SK-N-SH (cell line): ENCODE data around the gene KLHDC3. TPM values are rescaled to one million over a fixed set of nuclear protein-coding genes. Genes with fewer than 3 reads are reported as not detected.
A peak's percentile ranks its signal among the peaks of the same experiment; 100 is the strongest.

Experiments used
- CTCF ChIA-PET: fragments of 300-600, 350-600 bp; formaldehyde crosslinking; extraction: SDS; loops from one replicate; lab custom pipeline; 2021; lab: Yijun Ruan, JAX
- POLR2A ChIA-PET: fragments of 350-600 bp; sonication (Branson Sonifier 250); formaldehyde crosslinking; extraction: SDS; loops from one replicate; lab custom pipeline; 2020; ENCODE audit warnings: antibody characterized with exemption, inconsistent platforms; lab: Yijun Ruan, JAX
- DNase-seq: peaks from one replicate; pipeline ENCODE4 v3.0.0; 2012
- H2AFZ ChIP-seq: fragments of 200-600 bp; sonication (generic); 2 replicates; pipeline ENCODE4 v1.8.1; 2016; ENCODE audit warnings: antibody characterized with exemption, mild to moderate bottlenecking, low read depth
- H3F3A ChIP-seq: fragments of 200-600 bp; sonication (generic); replicated peaks from 2 replicates; pipeline ENCODE3; 2016; ENCODE audit warnings: antibody characterized with exemption, mild to moderate bottlenecking; ENCODE audit not compliant: insufficient read depth
- H3K27ac ChIP-seq, 2 experiments: fragments of 200-500 bp in 1 of 2; fragments of 200-600 bp in 1 of 2; sonication (Bioruptor generic) in 1 of 2; sonication (generic), shearing (Covaris generic) in 1 of 2; 2 replicates each; pipeline versions ENCODE4 v1.5.1 to v1.6.1; 2014 to 2016; ENCODE audit warnings: low read depth in 2 of 2, inconsistent platforms in 1 of 2, low read length in 1 of 2, mild to moderate bottlenecking in 1 of 2, mixed read lengths in 1 of 2
- H3K27me3 ChIP-seq: fragments of 200-600 bp; sonication (generic), shearing (Covaris generic); 2 replicates; pipeline ENCODE4 v1.6.1; 2016; ENCODE audit warnings: mixed run types; ENCODE audit not compliant: insufficient read depth
- H3K36me3 ChIP-seq, 2 experiments: fragments of 200-500 bp in 1 of 2; fragments of 200-600 bp in 1 of 2; sonication (Bioruptor generic) in 1 of 2; sonication (generic) in 1 of 2; replicated peaks in 1 of 2; 2 replicates each; pipeline versions ENCODE3 to v1.5.1; 2014 to 2016; ENCODE audit warnings: low read length in 1 of 2, mild to moderate bottlenecking in 1 of 2; ENCODE audit not compliant: insufficient read depth in 2 of 2, control insufficient read depth in 1 of 2
- H3K4me1 ChIP-seq, 2 experiments: fragments of 200-500 bp in 1 of 2; fragments of 200-600 bp in 1 of 2; sonication (Bioruptor generic) in 1 of 2; sonication (generic), shearing (Covaris generic) in 1 of 2; 2 replicates each; pipeline versions ENCODE4 v1.5.1 to v1.6.1; 2014 to 2016; ENCODE audit warnings: low read depth in 1 of 2, low read length in 1 of 2, mixed run types in 1 of 2; ENCODE audit not compliant: insufficient read depth in 2 of 2, control insufficient read depth in 1 of 2
- H3K4me2 ChIP-seq: fragments of 200-600 bp; sonication (generic), shearing (Covaris generic); 2 replicates; pipeline ENCODE4 v1.6.1; 2017; ENCODE audit warnings: mixed run types
- H3K4me3 ChIP-seq, 2 experiments: fragments of 200-500 bp in 1 of 2; fragments of 200-600 bp in 1 of 2; sonication (Bioruptor generic) in 1 of 2; sonication (generic), shearing (Covaris generic) in 1 of 2; 2 replicates each; pipeline versions ENCODE4 v1.5.1 to v1.8.1; 2014 to 2016; ENCODE audit warnings: low read depth in 2 of 2, inconsistent platforms in 1 of 2, low read length in 1 of 2, mild to moderate bottlenecking in 1 of 2, mixed read lengths in 1 of 2, moderate library complexity in 1 of 2
- H3K79me2 ChIP-seq: fragments of 200-600 bp; sonication (generic); 2 replicates; pipeline ENCODE4 v1.8.1; 2017; ENCODE audit warnings: mild to moderate bottlenecking; ENCODE audit not compliant: insufficient read depth
- H3K9ac ChIP-seq: fragments of 200-600 bp; sonication (generic); 2 replicates; pipeline ENCODE4 v1.6.1; 2017; ENCODE audit warnings: mixed run types
- H3K9me2 ChIP-seq: fragments of 200-600 bp; sonication (generic); 2 replicates; pipeline ENCODE4 v1.6.1; 2017; ENCODE audit warnings: mixed run types
- H3K9me3 ChIP-seq: fragments of 200-600 bp; sonication (generic); 2 replicates; pipeline ENCODE4 v1.6.1; 2017; ENCODE audit warnings: mixed run types, mild to moderate bottlenecking, moderate library complexity
- H4K20me1 ChIP-seq: fragments of 200-600 bp; sonication (generic); 2 replicates; pipeline ENCODE4 v1.6.1; 2017; ENCODE audit warnings: mild to moderate bottlenecking, mixed run types; ENCODE audit not compliant: insufficient read depth
- EZH2phosphoT487 ChIP-seq: fragments of 200-600 bp; sonication (generic); IDR thresholded peaks from 2 replicates; pipeline ENCODE4 v1.6.1; 2017; ENCODE audit warnings: low read depth, mixed run types, mild to moderate bottlenecking, antibody characterized with exemption, moderate library complexity, borderline replicate concordance
- FOSL2 ChIP-seq: IDR thresholded peaks from 2 replicates; pipeline ENCODE4 v1.4.0; 2012; ENCODE audit warnings: low read depth, mild to moderate bottlenecking, moderate library complexity, borderline replicate concordance
- FOXJ3 ChIP-seq: sonication (generic); formaldehyde crosslinking; IDR thresholded peaks from 2 replicates; pipeline ENCODE4 v1.5.1; 2020; ENCODE audit warnings: mild to moderate bottlenecking, missing genetic modification reagents
- FOXM1 ChIP-seq: IDR thresholded peaks from 2 replicates; pipeline ENCODE4 v1.4.0; 2012; ENCODE audit warnings: low read depth, mild to moderate bottlenecking
- GABPA ChIP-seq: IDR thresholded peaks from 2 replicates; pipeline ENCODE4 v1.4.0; 2012; ENCODE audit warnings: low read depth, mild to moderate bottlenecking
- GATA2 ChIP-seq: sonication (generic); formaldehyde crosslinking; IDR thresholded peaks from 2 replicates; pipeline ENCODE4 v1.5.0; 2020; ENCODE audit warnings: mild to moderate bottlenecking, missing genetic modification reagents
- MXI1 ChIP-seq: IDR thresholded peaks from 2 replicates; pipeline ENCODE4 v1.6.1; 2012; ENCODE audit warnings: mild to moderate bottlenecking, low read depth, low read length, improper control_type of control experiment
- NFIC ChIP-seq: IDR thresholded peaks from 2 replicates; pipeline ENCODE4 v1.4.0; 2012; ENCODE audit warnings: borderline replicate concordance
- RFX5 ChIP-seq: IDR thresholded peaks from 2 replicates; pipeline ENCODE4 v1.6.1; 2012; ENCODE audit warnings: mild to moderate bottlenecking, improper control_type of control experiment, low read length
- SIN3A ChIP-seq: IDR thresholded peaks from 2 replicates; pipeline ENCODE4 v1.6.1; 2012; ENCODE audit warnings: low read depth, mild to moderate bottlenecking, low read length, moderate library complexity, borderline replicate concordance
- TCF12 ChIP-seq: IDR thresholded peaks from 2 replicates; pipeline ENCODE4 v1.4.0; 2012
- TEAD4 ChIP-seq: IDR thresholded peaks from 2 replicates; pipeline ENCODE4 v1.4.0; 2012; ENCODE audit warnings: mild to moderate bottlenecking, borderline replicate concordance; ENCODE audit not compliant: insufficient read depth
- USF2 ChIP-seq: fragments of 150-350 bp; IDR thresholded peaks from 2 replicates; pipeline ENCODE4 v1.6.1; 2017; ENCODE audit warnings: antibody characterized with exemption, low read length, low read depth, borderline replicate concordance
- YY1 ChIP-seq: IDR thresholded peaks from 2 replicates; pipeline ENCODE4 v1.4.0; 2012; ENCODE audit warnings: low read depth, mild to moderate bottlenecking
- WGBS: methylation state at CpG from one replicate; pipeline ENCODE4 v1.1.6; 2017; ENCODE audit warnings: low lambda C conversion rate; 5-methylcytosine and 5-hydroxymethylcytosine counted together
- polyA plus RNA-seq, 3 experiments: library from polyadenylated mRNA; depleted of rRNA; stranded (reverse); fragments of >200 nt; gene quantifications; 2 replicates each; pipeline ENCODE4 v1.2.3, GENCODE V29; 2012
- TF ChIP-seq, protein P1 (sequence below): IDR thresholded peaks from 2 replicates; pipeline ENCODE4 v1.4.0; 2012; ENCODE audit warnings: low read depth, borderline replicate concordance
- TF ChIP-seq, protein P2 (sequence below): fragments of 150-350 bp; IDR thresholded peaks from 2 replicates; pipeline ENCODE4 v1.6.1; 2016; ENCODE audit warnings: mild to moderate bottlenecking, low read depth, low read length
- TF ChIP-seq, protein P3 (sequence below): IDR thresholded peaks from 2 replicates; pipeline ENCODE4 v1.4.0; 2012; ENCODE audit warnings: low read depth, borderline replicate concordance
- TF ChIP-seq, protein P4 (sequence below): fragments of 200-600 bp; sonication (generic); IDR thresholded peaks from 2 replicates; pipeline ENCODE4 v1.6.1; 2017; ENCODE audit warnings: antibody characterized with exemption, mild to moderate bottlenecking, moderate library complexity

KLHDC3 gene
- polyA plus RNA-seq, 1 of the 3 experiments (the other 2 are of a cell fraction), result 74.1 TPM

GRCh38 chr6:42984924-42985475 lies 29.0 kb upstream of the KLHDC3 start:
- no peaks in the 10 kb centered on the region for H4K20me1 ChIP-seq
- peak overlapping the region; percentile 69 to 70 for H3K4me3 ChIP-seq
- TF ChIP-seq FOXJ3 (CRISPR knock-in tag), result no peak
- TF ChIP-seq, all 33 proteins: peak for 0
- peaks cover 17 to 20% of the 10 kb centered on the region in 2 experiments; a peak in 3 of 4 replicates for H3K4me1 ChIP-seq
- peak overlapping the region; percentile 79 for H3K9ac ChIP-seq
- H3K9me2 ChIP-seq, result no peaks in the 10 kb centered on the region
- H3F3A ChIP-seq, result peaks cover 3% of the 10 kb centered on the region
- peak overlapping the region; percentile 34 to 73; a peak in 2 of 4 replicates for H3K27ac ChIP-seq
- H3K9me3 ChIP-seq, result no peaks in the 10 kb centered on the region
- ChIA-PET POLR2A (interaction anchor here (0.7 to 1.8 kb wide), 4 partner anchors 9 to 159 kb away, joined by 3 to 14 read pairs (median 4); partner anchors contain the start of gene CNPY3), CTCF (interaction anchor here (0.6 to 1.6 kb wide), 4 partner anchors 24 to 447 kb away, joined by 3 to 4 read pairs (median 3); no protein-coding TSS in a partner anchor)
- no peak for DNase-seq
- peaks cover 10 to 12% of the 10 kb centered on the region in 2 experiments for H3K36me3 ChIP-seq
- peak overlapping the region; percentile 71 for H3K4me2 ChIP-seq
- H2AFZ ChIP-seq, result no peak overlapping the region
- H3K79me2 ChIP-seq, result peaks cover 37% of the 10 kb centered on the region
- WGBS, result 20% methylated on average over 12 of the region's 13 CpGs
- H3K27me3 ChIP-seq, result no peaks in the 10 kb centered on the region

- no peaks in the 10 kb centered on the region for H4K20me1 ChIP-seq
- H3K4me3 ChIP-seq, result no peak overlapping the region
- H3K27ac ChIP-seq, result no peak overlapping the region
- H3K4me1 ChIP-seq, result peaks cover 17 to 20% of the 10 kb centered on the region in 2 experiments; a peak in 3 of 4 replicates
- CTCF ChIA-PET, result interaction anchor here (0.7 to 1.3 kb wide), 5 partner anchors 9 to 87 kb away, joined by 3 read pairs; no protein-coding TSS in a partner anchor
- peaks cover 19 to 24% of the 10 kb centered on the region in 2 experiments for H3K36me3 ChIP-seq
- no peaks in the 10 kb centered on the region for H3F3A ChIP-seq
- TF ChIP-seq MXI1 (no peak), TEAD4 (no peak), NFIC (no peak), FOSL2 (no peak), TCF12 (no peak), GABPA (no peak), FOXM1 (no peak), GATA2 (no peak), USF2 (no peak), YY1 (no peak), RFX5 (no peak), SIN3A (no peak), EZH2phosphoT487 (no peak)
- TF ChIP-seq, protein P1, sequence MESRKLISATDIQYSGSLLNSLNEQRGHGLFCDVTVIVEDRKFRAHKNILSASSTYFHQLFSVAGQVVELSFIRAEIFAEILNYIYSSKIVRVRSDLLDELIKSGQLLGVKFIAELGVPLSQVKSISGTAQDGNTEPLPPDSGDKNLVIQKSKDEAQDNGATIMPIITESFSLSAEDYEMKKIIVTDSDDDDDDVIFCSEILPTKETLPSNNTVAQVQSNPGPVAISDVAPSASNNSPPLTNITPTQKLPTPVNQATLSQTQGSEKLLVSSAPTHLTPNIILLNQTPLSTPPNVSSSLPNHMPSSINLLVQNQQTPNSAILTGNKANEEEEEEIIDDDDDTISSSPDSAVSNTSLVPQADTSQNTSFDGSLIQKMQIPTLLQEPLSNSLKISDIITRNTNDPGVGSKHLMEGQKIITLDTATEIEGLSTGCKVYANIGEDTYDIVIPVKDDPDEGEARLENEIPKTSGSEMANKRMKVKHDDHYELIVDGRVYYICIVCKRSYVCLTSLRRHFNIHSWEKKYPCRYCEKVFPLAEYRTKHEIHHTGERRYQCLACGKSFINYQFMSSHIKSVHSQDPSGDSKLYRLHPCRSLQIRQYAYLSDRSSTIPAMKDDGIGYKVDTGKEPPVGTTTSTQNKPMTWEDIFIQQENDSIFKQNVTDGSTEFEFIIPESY, result no peak
- TF ChIP-seq, protein P2, sequence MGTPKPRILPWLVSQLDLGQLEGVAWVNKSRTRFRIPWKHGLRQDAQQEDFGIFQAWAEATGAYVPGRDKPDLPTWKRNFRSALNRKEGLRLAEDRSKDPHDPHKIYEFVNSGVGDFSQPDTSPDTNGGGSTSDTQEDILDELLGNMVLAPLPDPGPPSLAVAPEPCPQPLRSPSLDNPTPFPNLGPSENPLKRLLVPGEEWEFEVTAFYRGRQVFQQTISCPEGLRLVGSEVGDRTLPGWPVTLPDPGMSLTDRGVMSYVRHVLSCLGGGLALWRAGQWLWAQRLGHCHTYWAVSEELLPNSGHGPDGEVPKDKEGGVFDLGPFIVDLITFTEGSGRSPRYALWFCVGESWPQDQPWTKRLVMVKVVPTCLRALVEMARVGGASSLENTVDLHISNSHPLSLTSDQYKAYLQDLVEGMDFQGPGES, result no peak
- TF ChIP-seq, protein P3, sequence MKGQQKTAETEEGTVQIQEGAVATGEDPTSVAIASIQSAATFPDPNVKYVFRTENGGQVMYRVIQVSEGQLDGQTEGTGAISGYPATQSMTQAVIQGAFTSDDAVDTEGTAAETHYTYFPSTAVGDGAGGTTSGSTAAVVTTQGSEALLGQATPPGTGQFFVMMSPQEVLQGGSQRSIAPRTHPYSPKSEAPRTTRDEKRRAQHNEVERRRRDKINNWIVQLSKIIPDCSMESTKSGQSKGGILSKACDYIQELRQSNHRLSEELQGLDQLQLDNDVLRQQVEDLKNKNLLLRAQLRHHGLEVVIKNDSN, result no peak
- TF ChIP-seq, protein P4, sequence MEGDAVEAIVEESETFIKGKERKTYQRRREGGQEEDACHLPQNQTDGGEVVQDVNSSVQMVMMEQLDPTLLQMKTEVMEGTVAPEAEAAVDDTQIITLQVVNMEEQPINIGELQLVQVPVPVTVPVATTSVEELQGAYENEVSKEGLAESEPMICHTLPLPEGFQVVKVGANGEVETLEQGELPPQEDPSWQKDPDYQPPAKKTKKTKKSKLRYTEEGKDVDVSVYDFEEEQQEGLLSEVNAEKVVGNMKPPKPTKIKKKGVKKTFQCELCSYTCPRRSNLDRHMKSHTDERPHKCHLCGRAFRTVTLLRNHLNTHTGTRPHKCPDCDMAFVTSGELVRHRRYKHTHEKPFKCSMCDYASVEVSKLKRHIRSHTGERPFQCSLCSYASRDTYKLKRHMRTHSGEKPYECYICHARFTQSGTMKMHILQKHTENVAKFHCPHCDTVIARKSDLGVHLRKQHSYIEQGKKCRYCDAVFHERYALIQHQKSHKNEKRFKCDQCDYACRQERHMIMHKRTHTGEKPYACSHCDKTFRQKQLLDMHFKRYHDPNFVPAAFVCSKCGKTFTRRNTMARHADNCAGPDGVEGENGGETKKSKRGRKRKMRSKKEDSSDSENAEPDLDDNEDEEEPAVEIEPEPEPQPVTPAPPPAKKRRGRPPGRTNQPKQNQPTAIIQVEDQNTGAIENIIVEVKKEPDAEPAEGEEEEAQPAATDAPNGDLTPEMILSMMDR, result no peak
- H3K9me3 ChIP-seq, result no peaks in the 10 kb centered on the region
- no peak overlapping the region for H3K4me2 ChIP-seq
- H3K9ac ChIP-seq, result no peak overlapping the region
- no peak overlapping the region for H2AFZ ChIP-seq
- H3K9me2 ChIP-seq, result no peaks in the 10 kb centered on the region
- POLR2A ChIA-PET, result no interaction called here
- no peaks in the 10 kb centered on the region for H3K27me3 ChIP-seq
- DNase-seq, result no peak
- WGBS, result 83% methylated on average over 4 of the region's 5 CpGs
- peaks cover 50% of the 10 kb centered on the region for H3K79me2 ChIP-seq
Measured at GRCh38 chr6:42987533-42988451, 26.3 kb upstream of the KLHDC3 start.
